DMS 273 (cell line): Measurements from ENCODE around the gene ERFL.
"Not testable (repeated sequence)": the region's sequence is repeated elsewhere in the genome, so short reads cannot be mapped to it uniquely, and the experiment has no call there.

ENCODE experiments used
- DNase-seq: peaks from one replicate; lab custom pipeline; 2025; ENCODE audit not compliant: unreplicated experiment; lab: John Stamatoyannopoulos, UW

ERFL gene

GRCh38 chr19:41944336-41944735 is 16.1 kb upstream of the ERFL start:
- peak; percentile 60 for DNase-seq

- DNase-seq: no peak
Observed at GRCh38 chr19:41941410-41942202, 13.4 kb upstream of the ERFL start.

GRCh38 chr19:41940731-41941409 is 12.6 kb upstream of the ERFL start:
- peak; percentile 45 for DNase-seq

GRCh38 chr19:41939861-41940730 is 11.8 kb upstream of the ERFL start:
- DNase-seq: peak; percentile 45

GRCh38 chr19:41939209-41939608 is 11.0 kb upstream of the ERFL start:
- DNase-seq: not testable (repeated sequence)

- peak; percentile 54 for DNase-seq
Observed at GRCh38 chr19:41937525-41938468, 9.5 kb upstream of the ERFL start.

- DNase-seq: no peak
Observed at GRCh38 chr19:41936961-41937360, 8.7 kb upstream of the ERFL start.

GRCh38 chr19:41936416-41936850 is 8.2 kb upstream of the ERFL start:
- no peak for DNase-seq

GRCh38 chr19:41935760-41936415 is 7.6 kb upstream of the ERFL start:
- DNase-seq: peak; percentile 56

GRCh38 chr19:41934849-41935374 is 6.7 kb upstream of the ERFL start:
- DNase-seq: peak; percentile 85

GRCh38 chr19:41933693-41934426 is 5.6 kb upstream of the ERFL start:
- no peak for DNase-seq

GRCh38 chr19:41932720-41933332 is 4.6 kb upstream of the ERFL start:
- DNase-seq: peak; percentile 86

GRCh38 chr19:41932259-41932719 is 4.0 kb upstream of the ERFL start:
- peak; percentile 78 for DNase-seq

- peak; percentile 65 for DNase-seq
Observed at GRCh38 chr19:41930926-41931592, 2.8 kb upstream of the ERFL start.

- no peak for DNase-seq
Observed at GRCh38 chr19:41930322-41930722, 2.1 kb upstream of the ERFL start.

GRCh38 chr19:41929536-41930071 is 1.4 kb upstream of the ERFL start:
- DNase-seq: no peak

GRCh38 chr19:41928754-41929535 is 696 bp upstream of the ERFL start:
- no peak for DNase-seq
